ENCODE measurements around the gene CDC25A. TPM values are rescaled to one million over a fixed set of nuclear protein-coding genes. Genes with fewer than 3 reads are reported as not detected.

Gene CDC25A
- total and polyA plus RNA-seq, 2 of the 13 experiments (the other 11 are each of a cell fraction or from before 2014, with no cell fraction given), result 7.9 to 45.4 TPM

GRCh38 chr3:48215466-48215865 lies 27.2 kb upstream of the CDC25A start:
- H3K79me2 ChIP-seq (ENCODE audit: insufficient read depth, low read length), result no peaks in the 10 kb centered on the region
- FAIRE-seq, result no peak
- no peaks in the 10 kb centered on the region for H3K9me3 ChIP-seq (ENCODE audit: low read length)
- WGBS (ENCODE audit: low lambda C conversion rate), result 0% methylated on average over 3 of the region's 4 CpGs
- no peak overlapping the region for H2AFZ ChIP-seq (ENCODE audit: low read length)
- no peak for DNase-seq (ENCODE audit: low spot score)
- in situ Hi-C loops (cut with HindIII; ENCODE audit: extremely low pct_ligation_motif_present, low pct_unique_long_range_greater_than_20kb) (no loop called here), intact Hi-C loops (cut with micrococcal nuclease; ENCODE audit: unreplicated experiment) (no loop called here)
- ChIA-PET POLR2A (no interaction called here), CTCF (ENCODE audit: low intra/inter-chr PET ratio, low total read pairs) (no interaction called here)
- no peaks in the 10 kb centered on the region; a peak in 2 of 5 replicates for H3K27me3 ChIP-seq (ENCODE audit: control insufficient read depth in 1 of 2, insufficient read depth in 2 of 2, low read length in 2 of 2)
- H3K9ac ChIP-seq (ENCODE audit: insufficient read depth, low read depth, low read length), result no peak overlapping the region
- no peak for TF ChIP-seq ZNF674 (CRISPR knock-in tag; IDR thresholded peaks at IDR 0.05; ENCODE audit: low read depth)
- 0 out of 2 replicates have a peak, but pooled peaks have one; percentile 13 for TF ChIP-seq THRA (CRISPR knock-in tag; IDR thresholded peaks at IDR 0.05; ENCODE audit: borderline replicate concordance)
- 0 out of 2 replicates have a peak, but pooled peaks have one; percentile 13 for TF ChIP-seq PATZ1 (CRISPR knock-in tag; IDR thresholded peaks at IDR 0.05)
- ATAC-seq, result peak; percentile 33
- H3K4me2 ChIP-seq (ENCODE audit: low read depth, low read length), result peak overlapping the region; percentile 45
- H3K36me3 ChIP-seq (replicated peaks in 1 of 2; ENCODE audit: control insufficient read depth in 1 of 2, insufficient read depth in 2 of 2, low read length in 2 of 2), result no peaks in the 10 kb centered on the region
- H3K4me3 ChIP-seq (replicated peaks in 1 of 3; ENCODE audit: insufficient read depth in 1 of 3, low read depth in 2 of 3, low read length in 3 of 3), result peak overlapping the region in 1 of 3 experiments; percentile 25; a peak in 2 of 6 replicates
- no TSS peak for BruUV-seq (replicated peaks)
- no peaks in the 10 kb centered on the region for H4K20me1 ChIP-seq (ENCODE audit: insufficient read depth, low read length)
- H3K27ac ChIP-seq (ENCODE audit: extremely low read length, insufficient read depth, low read length), result no peak overlapping the region
- H3K4me1 ChIP-seq (ENCODE audit: insufficient read depth, low read length), result peaks cover 39% of the 10 kb centered on the region

- ATAC-seq, result peak; percentile 63
- no peaks in the 10 kb centered on the region for H3K9me3 ChIP-seq (ENCODE audit: low read length)
- intact Hi-C loops (cut with micrococcal nuclease; ENCODE audit: unreplicated experiment), result no loop called here
- no peak for FAIRE-seq
- peaks cover 38% of the 10 kb centered on the region for H3K4me1 ChIP-seq (ENCODE audit: insufficient read depth, low read length)
- WGBS (ENCODE audit: low lambda C conversion rate), result 0% methylated on average over 2 of the region's 3 CpGs
- H4K20me1 ChIP-seq (ENCODE audit: insufficient read depth, low read length), result no peaks in the 10 kb centered on the region
- H3K79me2 ChIP-seq (ENCODE audit: insufficient read depth, low read length), result no peaks in the 10 kb centered on the region
- H3K4me2 ChIP-seq (ENCODE audit: low read depth, low read length), result peak overlapping the region; percentile 45
- in situ Hi-C loops (cut with HindIII; ENCODE audit: extremely low pct_ligation_motif_present, low pct_unique_long_range_greater_than_20kb), result no loop called here
- no peak overlapping the region for H3K27ac ChIP-seq (ENCODE audit: extremely low read length, insufficient read depth, low read length)
- POLR2A ChIA-PET, result no interaction called here
- BruUV-seq (replicated peaks), result no TSS peak
- H3K36me3 ChIP-seq (replicated peaks in 1 of 2; ENCODE audit: control insufficient read depth in 1 of 2, insufficient read depth in 2 of 2, low read length in 2 of 2), result no peaks in the 10 kb centered on the region
- H3K27me3 ChIP-seq (ENCODE audit: control insufficient read depth in 1 of 2, insufficient read depth in 2 of 2, low read length in 2 of 2), result no peaks in the 10 kb centered on the region; a peak in 2 of 5 replicates
- DNase-seq (ENCODE audit: low spot score), result no peak
- CTCF ChIA-PET (ENCODE audit: low intra/inter-chr PET ratio, low total read pairs), result no interaction called here
- H3K4me3 ChIP-seq (replicated peaks in 1 of 3; ENCODE audit: insufficient read depth in 1 of 3, low read depth in 2 of 3, low read length in 3 of 3), result peak overlapping the region in 1 of 3 experiments; percentile 25; a peak in 2 of 6 replicates
- H2AFZ ChIP-seq (ENCODE audit: low read length), result no peak overlapping the region
- no peak overlapping the region for H3K9ac ChIP-seq (ENCODE audit: insufficient read depth, low read depth, low read length)
- TF ChIP-seq PRDM15 (CRISPR knock-in tag; IDR thresholded peaks at IDR 0.05), result peak; percentile 56; the same call in 1 of the 2 replicates
- TF ChIP-seq REST (IDR thresholded peaks at IDR 0.05; ENCODE audit: borderline replicate concordance in 1 of 2, low read depth in 1 of 2, low read length in 2 of 2), result 0 out of 4 replicates have a peak, but pooled peaks of 1 of the 2 experiments have one; percentile 15
Measured at GRCh38 chr3:48215019-48215418, 26.8 kb upstream of the CDC25A start.
